SK-N-MC (cell line): ENCODE data around the gene ZNF625.

ENCODE experiments used
- DNase-seq: peaks from one replicate; pipeline ENCODE4 v3.0.0-alpha.2; 2011; ENCODE audit warnings: low read depth, low spot score
- H3K27ac ChIP-seq: fragments of 200-600 bp; sonication (generic); 2 replicates; pipeline ENCODE4 v1.5.1; 2016; ENCODE audit warnings: mixed run types
- H3K36me3 ChIP-seq: fragments of 200-600 bp; sonication (generic); 2 replicates; pipeline ENCODE4 v1.6.1; 2017; ENCODE audit warnings: antibody characterized with exemption, low read length, mixed read lengths; ENCODE audit not compliant: insufficient read depth
- H3K4me3 ChIP-seq: fragments of 200-600 bp; sonication (generic); 2 replicates; pipeline ENCODE4 v1.5.1; 2016
- H3K9ac ChIP-seq: fragments of 200-600 bp; sonication (generic); 2 replicates; pipeline ENCODE4 v1.8.0; 2017; ENCODE audit warnings: mixed run types, mixed read lengths; ENCODE audit not compliant: insufficient read length
- H3K9me3 ChIP-seq: fragments of 200-600 bp; sonication (generic); 2 replicates; pipeline ENCODE4 v1.6.1; 2017; ENCODE audit warnings: low read depth, mild to moderate bottlenecking, antibody characterized with exemption, low read length, moderate library complexity, mixed read lengths
- EZH2 ChIP-seq: fragments of 200-600 bp; sonication (generic); IDR thresholded peaks from one replicate; pipeline ENCODE4 v1.6.1; 2017; ENCODE audit warnings: antibody characterized with exemption
- FOXP2 ChIP-seq: optimal IDR thresholded peaks from 2 replicates; pipeline ENCODE3; 2011; ENCODE audit warnings: mild to moderate bottlenecking, moderate library complexity; ENCODE audit not compliant: insufficient read depth; ENCODE audit errors: extremely low read length, control extremely low read depth
- POLR2AphosphoS5 ChIP-seq: IDR thresholded peaks from 2 replicates; pipeline ENCODE4 v1.6.1; 2012; ENCODE audit warnings: mild to moderate bottlenecking, low read depth, low read length, borderline replicate concordance

ZNF625 gene

GRCh38 chr19:12156223-12157058, at the start of gene ZNF625:
ZNF625 (minus strand) TSS chr19:12156734; CDS start chr19:12156558, 176 bp downstream.
- H3K4me3 ChIP-seq: peak within 1 kb of the TSS; percentile 91
- H3K27ac ChIP-seq: no peak within 1 kb of the TSS
- peak; percentile 74 for TF ChIP-seq POLR2AphosphoS5
- no peak for TF ChIP-seq FOXP2
- TF ChIP-seq EZH2: no peak
- H3K9ac ChIP-seq: peak within 1 kb of the TSS; percentile 85
- H3K9me3 ChIP-seq: 0 out of 2 replicates have a peak, but pooled peaks cover 3% of the 10 kb centered on the region
- peaks cover 10% of the 10 kb centered on the region for H3K36me3 ChIP-seq
- DNase-seq: no peak

GRCh38 chr19:12205296-12205695, 48.8 kb upstream of the ZNF625 start:
- H3K9ac ChIP-seq: no peak overlapping the region
- DNase-seq: no peak
- peaks cover 6% of the 10 kb centered on the region; the same call in 1 of the 2 replicates for H3K9me3 ChIP-seq
- no peak overlapping the region for H3K27ac ChIP-seq
- TF ChIP-seq POLR2AphosphoS5 (no peak), FOXP2 (no peak), EZH2 (no peak)
- H3K4me3 ChIP-seq: no peak overlapping the region
- no peaks in the 10 kb centered on the region for H3K36me3 ChIP-seq

GRCh38 chr19:12202250-12202649, 45.7 kb upstream of the ZNF625 start:
- H3K27ac ChIP-seq: no peak overlapping the region
- TF ChIP-seq FOXP2 (no peak), EZH2 (no peak), POLR2AphosphoS5 (no peak)
- DNase-seq: no peak
- no peaks in the 10 kb centered on the region for H3K36me3 ChIP-seq
- H3K4me3 ChIP-seq: no peak overlapping the region
- peaks cover 7% of the 10 kb centered on the region; the same call in 1 of the 2 replicates for H3K9me3 ChIP-seq
- H3K9ac ChIP-seq: no peak overlapping the region

DNA sequence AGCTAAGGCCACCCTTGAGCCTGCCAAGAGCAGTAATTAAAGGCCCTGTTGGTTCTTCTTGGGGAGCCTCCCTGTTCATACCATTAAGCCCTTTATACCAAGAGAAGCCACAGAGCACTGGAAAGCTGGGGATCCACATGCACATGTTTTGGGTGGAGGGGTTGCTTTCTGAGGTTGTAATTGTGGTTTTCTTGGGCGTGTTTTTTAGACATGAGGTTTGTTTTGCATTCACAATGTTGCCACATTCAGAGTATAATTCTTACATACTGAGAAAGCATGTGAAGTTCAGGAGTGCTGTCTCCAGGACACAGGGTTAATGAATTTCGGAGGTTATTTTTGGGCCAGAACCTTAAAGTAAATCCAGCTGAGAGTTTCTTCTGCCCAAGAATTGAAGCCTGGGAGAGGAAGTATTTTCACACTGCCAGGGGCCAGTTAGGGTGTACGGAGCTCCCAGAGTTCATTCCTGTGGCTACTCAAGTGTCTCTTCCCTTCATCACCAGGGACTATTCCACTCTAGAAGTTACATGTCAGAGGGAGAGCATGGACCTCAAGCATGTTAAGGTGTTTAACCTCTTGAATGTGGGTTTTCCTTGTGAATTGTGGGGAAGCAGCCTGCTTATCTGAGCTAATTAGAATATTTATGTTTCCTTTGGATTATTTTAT, 43.4 kb upstream of the ZNF625 start:
- Histone ChIP-seq H3K4me3 (no peak overlapping the region), H3K9ac (no peak overlapping the region), H3K27ac (no peak overlapping the region), H3K9me3 (peaks cover 7% of the 10 kb centered on the region; the same call in 1 of the 2 replicates), H3K36me3 (no peaks in the 10 kb centered on the region)
- DNase-seq: no peak
- TF ChIP-seq EZH2 (no peak), FOXP2 (no peak), POLR2AphosphoS5 (no peak)

GRCh38 chr19:12198136-12198535, 41.6 kb upstream of the ZNF625 start:
- Histone ChIP-seq H3K9me3 (peaks cover 7% of the 10 kb centered on the region; the same call in 1 of the 2 replicates), H3K9ac (no peak overlapping the region), H3K36me3 (no peaks in the 10 kb centered on the region), H3K4me3 (no peak overlapping the region), H3K27ac (no peak overlapping the region)
- no peak for DNase-seq
- TF ChIP-seq EZH2: no peak
- TF ChIP-seq POLR2AphosphoS5: no peak
- no peak for TF ChIP-seq FOXP2

DNA sequence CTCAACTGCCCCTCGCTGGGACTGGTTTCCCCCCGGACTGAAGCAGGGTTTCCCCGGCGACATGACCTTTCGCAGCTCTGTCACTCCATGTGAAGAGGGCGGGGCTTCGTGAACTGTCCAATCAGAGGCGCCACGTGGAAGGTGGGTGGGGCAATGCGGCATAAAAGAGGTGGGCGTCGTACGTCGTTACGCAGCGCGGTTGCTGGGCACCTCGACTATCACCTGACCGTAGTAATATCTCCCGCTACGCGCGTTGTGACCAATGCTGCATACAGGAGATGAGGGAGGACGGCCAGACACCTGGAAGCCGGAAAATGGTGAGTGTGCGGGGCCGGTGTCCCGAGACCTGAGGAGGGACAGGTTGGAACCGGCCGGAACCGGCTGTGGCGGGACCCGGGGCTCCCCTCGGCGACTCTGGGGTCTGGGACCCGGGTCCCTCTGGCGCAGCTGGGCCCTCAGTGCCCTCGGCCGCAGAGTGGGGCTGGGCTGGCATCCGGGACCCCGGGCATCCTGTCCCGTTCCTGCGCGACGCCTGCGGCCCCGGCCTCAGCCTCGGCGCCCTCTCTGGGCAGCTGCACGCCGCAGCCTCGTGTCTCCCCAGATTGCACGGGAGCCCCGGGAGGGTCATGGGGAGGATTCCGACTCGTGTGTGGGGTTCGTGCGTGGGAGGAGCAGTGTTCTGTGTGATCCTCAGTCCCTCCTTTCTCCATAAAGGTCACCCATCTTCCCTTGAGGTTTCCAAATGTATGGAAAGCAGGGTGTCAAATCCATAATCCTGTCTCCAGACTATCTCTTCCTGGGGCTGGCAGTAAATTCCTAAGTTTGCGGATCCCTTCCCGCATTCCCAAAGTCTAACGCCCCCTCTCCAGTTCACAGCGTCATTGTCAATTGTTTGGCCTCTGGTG, 38.5 kb upstream of the ZNF625 start:
- Histone ChIP-seq H3K4me3 (no peak overlapping the region), H3K27ac (no peak overlapping the region), H3K9ac (no peak overlapping the region), H3K9me3 (peaks cover 12% of the 10 kb centered on the region), H3K36me3 (peaks cover 17% of the 10 kb centered on the region)
- no peak for TF ChIP-seq EZH2
- TF ChIP-seq POLR2AphosphoS5: no peak
- no peak for TF ChIP-seq FOXP2
- DNase-seq: no peak

DNA sequence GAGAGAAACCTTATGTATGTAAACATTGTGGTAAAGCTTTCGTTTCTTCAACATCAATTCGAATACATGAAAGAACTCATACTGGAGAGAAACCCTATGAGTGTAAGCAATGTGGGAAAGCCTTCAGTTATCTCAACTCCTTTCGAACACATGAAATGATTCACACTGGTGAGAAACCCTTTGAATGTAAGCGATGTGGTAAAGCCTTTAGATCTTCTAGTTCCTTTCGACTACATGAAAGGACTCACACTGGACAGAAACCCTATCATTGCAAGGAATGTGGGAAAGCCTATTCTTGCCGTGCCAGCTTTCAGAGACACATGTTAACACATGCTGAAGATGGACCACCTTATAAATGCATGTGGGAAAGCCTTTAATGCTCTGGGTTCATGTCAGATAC, 31.1 kb upstream of the ZNF625 start:
- Histone ChIP-seq H3K9ac (no peak overlapping the region), H3K36me3 (peaks cover 66% of the 10 kb centered on the region), H3K9me3 (peaks cover 38% of the 10 kb centered on the region), H3K4me3 (no peak overlapping the region), H3K27ac (no peak overlapping the region)
- no peak for DNase-seq
- TF ChIP-seq FOXP2: no peak
- no peak for TF ChIP-seq EZH2
- TF ChIP-seq POLR2AphosphoS5: no peak
